Gastrocnemius medialis (tissue), 4 donors: ENCODE results near the gene PIGBOS1.

ENCODE experiments used
- POLR2A ChIP-seq, 2 donors: fragments of 450-650 bp; IDR thresholded peaks; one replicate each; pipeline ENCODE4 v1.6.1; 2017; ENCODE audit warnings: antibody characterized with exemption in 2 of 2, mild to moderate bottlenecking in 2 of 2, moderate library complexity in 2 of 2
- TF ChIP-seq, protein P1 (sequence below), 5 experiments: fragments of 450-650 bp in 3 of 5; fragments of 200-600 bp in 2 of 5; sonication (generic) in 2 of 5; IDR thresholded peaks in 4 of 5; conservative IDR thresholded peaks in 1 of 5; 1 replicate in 4 of 5; 2 replicates in 1 of 5; pipeline ENCODE4 v1.5.1; 2016 to 2019; ENCODE audit warnings: antibody characterized with exemption in 5 of 5, mild to moderate bottlenecking in 3 of 5, moderate library complexity in 3 of 5

DNA sequence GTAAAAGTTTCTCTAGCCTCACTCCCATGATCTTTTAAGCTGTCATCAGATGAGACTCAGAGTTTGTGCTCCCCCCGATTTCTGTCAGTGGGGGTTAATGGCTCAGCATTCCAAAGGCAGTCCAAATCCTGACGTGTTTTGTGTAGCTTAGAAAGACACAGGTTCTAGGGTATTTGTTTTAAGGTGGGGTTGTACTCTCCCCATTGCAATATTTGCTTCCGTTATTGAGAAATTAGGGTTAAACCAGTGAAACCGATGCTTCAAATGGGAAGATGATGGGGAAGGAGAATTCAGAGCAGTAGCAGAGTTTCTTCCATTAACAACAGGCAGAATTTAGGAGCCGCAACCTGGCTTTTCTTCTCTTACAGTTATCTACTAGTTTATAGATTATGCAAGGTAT, 3.5 kb upstream of the PIGBOS1 start:
- TF ChIP-seq POLR2A (IDR thresholded peaks at IDR 0.05) = no peak
- TF ChIP-seq, protein P1, sequence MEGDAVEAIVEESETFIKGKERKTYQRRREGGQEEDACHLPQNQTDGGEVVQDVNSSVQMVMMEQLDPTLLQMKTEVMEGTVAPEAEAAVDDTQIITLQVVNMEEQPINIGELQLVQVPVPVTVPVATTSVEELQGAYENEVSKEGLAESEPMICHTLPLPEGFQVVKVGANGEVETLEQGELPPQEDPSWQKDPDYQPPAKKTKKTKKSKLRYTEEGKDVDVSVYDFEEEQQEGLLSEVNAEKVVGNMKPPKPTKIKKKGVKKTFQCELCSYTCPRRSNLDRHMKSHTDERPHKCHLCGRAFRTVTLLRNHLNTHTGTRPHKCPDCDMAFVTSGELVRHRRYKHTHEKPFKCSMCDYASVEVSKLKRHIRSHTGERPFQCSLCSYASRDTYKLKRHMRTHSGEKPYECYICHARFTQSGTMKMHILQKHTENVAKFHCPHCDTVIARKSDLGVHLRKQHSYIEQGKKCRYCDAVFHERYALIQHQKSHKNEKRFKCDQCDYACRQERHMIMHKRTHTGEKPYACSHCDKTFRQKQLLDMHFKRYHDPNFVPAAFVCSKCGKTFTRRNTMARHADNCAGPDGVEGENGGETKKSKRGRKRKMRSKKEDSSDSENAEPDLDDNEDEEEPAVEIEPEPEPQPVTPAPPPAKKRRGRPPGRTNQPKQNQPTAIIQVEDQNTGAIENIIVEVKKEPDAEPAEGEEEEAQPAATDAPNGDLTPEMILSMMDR (IDR thresholded peaks at IDR 0.05 in 4 of 5, conservative IDR thresholded peaks at IDR 0.05 in 1 of 5) = no peak
